ENCODE measurements around the gene STMN1. TPM values are rescaled to one million over a fixed set of nuclear protein-coding genes. Genes with fewer than 3 reads are reported as not detected.

Gene STMN1
- 259 TPM for polyA plus RNA-seq (2012; ENCODE audit: insufficient read depth, insufficient read length, low read depth)

GRCh38 chr1:25905680-25906643 lies at the start of gene STMN1:
STMN1 (minus strand) TSS chr1:25906419; CDS start chr1:25904676, 1,743 bp downstream.
- no peaks in the 10 kb centered on the region for H3K9me3 ChIP-seq
- peaks cover 18% of the 10 kb centered on the region for H3K36me3 ChIP-seq
- peak; percentile 94 for DNase-seq
- no peak for TF ChIP-seq CTCF (IDR thresholded peaks at IDR 0.05; ENCODE audit: low read depth, low read length)
- H3K4me1 ChIP-seq, result peaks cover 4% of the 10 kb centered on the region; the same call in 1 of the 2 replicates
- peak within 1 kb of the TSS; percentile 88 for H3K4me3 ChIP-seq (ENCODE audit: low read depth, low read length)
- H3K27me3 ChIP-seq, result no peaks in the 10 kb centered on the region

- no peak for DNase-seq
- no peak for TF ChIP-seq CTCF (IDR thresholded peaks at IDR 0.05; ENCODE audit: low read depth, low read length)
- no peak overlapping the region for H3K4me3 ChIP-seq (ENCODE audit: low read depth, low read length)
These were observed 49.3 kb upstream of the STMN1 start for GRCh38 chr1:25955553-25955952.

GRCh38 chr1:25954282-25954938 lies 48.2 kb upstream of the STMN1 start:
- H3K4me1 ChIP-seq, result no peaks in the 10 kb centered on the region
- no peak for DNase-seq
- no peaks in the 10 kb centered on the region for H3K9me3 ChIP-seq
- TF ChIP-seq CTCF (IDR thresholded peaks at IDR 0.05; ENCODE audit: low read depth, low read length), result no peak
- H3K4me3 ChIP-seq (ENCODE audit: low read depth, low read length), result no peak overlapping the region
- H3K27me3 ChIP-seq, result no peaks in the 10 kb centered on the region
- H3K36me3 ChIP-seq, result no peaks in the 10 kb centered on the region

More at GRCh38 chr1:25955553-25955952, 49.3 kb upstream of the STMN1 start:
- Histone ChIP-seq H3K9me3 (no peaks in the 10 kb centered on the region), H3K4me1 (no peaks in the 10 kb centered on the region), H3K36me3 (no peaks in the 10 kb centered on the region), H3K27me3 (no peaks in the 10 kb centered on the region)

GRCh38 chr1:25952841-25953401 lies 46.7 kb upstream of the STMN1 start:
- H3K4me1 ChIP-seq, result no peaks in the 10 kb centered on the region
- no peaks in the 10 kb centered on the region for H3K9me3 ChIP-seq
- DNase-seq, result peak; percentile 22
- no peak for TF ChIP-seq CTCF (IDR thresholded peaks at IDR 0.05; ENCODE audit: low read depth, low read length)
- H3K27me3 ChIP-seq, result no peaks in the 10 kb centered on the region
- H3K4me3 ChIP-seq (ENCODE audit: low read depth, low read length), result no peak overlapping the region
- no peaks in the 10 kb centered on the region for H3K36me3 ChIP-seq

GRCh38 chr1:25948641-25949040 lies 42.4 kb upstream of the STMN1 start:
- no peaks in the 10 kb centered on the region for H3K9me3 ChIP-seq
- no peak for DNase-seq
- H3K36me3 ChIP-seq, result no peaks in the 10 kb centered on the region
- H3K27me3 ChIP-seq, result no peaks in the 10 kb centered on the region
- no peak overlapping the region for H3K4me3 ChIP-seq (ENCODE audit: low read depth, low read length)
- H3K4me1 ChIP-seq, result no peaks in the 10 kb centered on the region
- TF ChIP-seq CTCF (IDR thresholded peaks at IDR 0.05; ENCODE audit: low read depth, low read length), result no peak

Data from BE2C (cell line).